ENCODE measurements around the gene SMTNL1. TPM values are rescaled to one million over a fixed set of nuclear protein-coding genes. Genes with fewer than 3 reads are reported as not detected.

Gene SMTNL1
- total RNA-seq, 4 donors from 2014 or later, result not detected

DNA sequence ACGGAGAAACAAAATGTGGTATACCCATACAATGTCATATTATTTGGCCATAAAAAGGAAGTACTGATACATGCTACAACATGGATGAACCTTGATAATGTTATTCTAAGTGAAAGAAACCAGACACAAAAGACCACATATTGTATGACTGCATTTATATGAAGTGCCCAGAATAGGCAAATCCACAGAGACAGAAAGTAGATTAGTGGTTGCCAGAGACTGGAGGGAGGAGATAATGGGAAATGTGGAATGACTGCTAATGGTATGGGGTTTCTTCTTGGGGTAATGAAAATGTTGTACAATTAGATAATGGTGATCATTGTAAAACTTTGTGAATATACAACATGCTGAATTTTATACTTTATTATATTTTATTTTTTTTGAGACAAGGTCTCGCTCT lies 16.3 kb upstream of the SMTNL1 start:
- Histone ChIP-seq H3K4me1 (peaks cover 0 to 3% (median under 1%) of the 10 kb centered on the region in 4 donors), H3K36me3 (no peaks in the 10 kb centered on the region), H3K27ac (no peak overlapping the region), H3K27me3 (no peaks in the 10 kb centered on the region), H3K4me3 (no peak overlapping the region), H3K9me3 (no peaks in the 10 kb centered on the region)
- 94 to 100% methylated on average over 1 to 2 of the region's 2 CpGs for WGBS, 2 donors (ENCODE audit: low coverage in 1 of 2)
- no peak for DNase-seq
- in situ Hi-C loops (cut with MboI; ENCODE audit: low pct_ligation_motif_present in 1 of 4, low pct_unique_long_range_greater_than_20kb in 1 of 4, low sequenced_read_pairs in 3 of 4) (loop anchor here in 1 of 4 donors (10.0 kb wide), 1 partner anchor 66 kb away; no protein-coding TSS in a partner anchor), intact Hi-C loops (cut with DNase I; ENCODE audit: low total_unique reads) (no loop called here)
- TF ChIP-seq POLR2A (IDR thresholded peaks at IDR 0.05) (no peak), POLR2AphosphoS5 (IDR thresholded peaks at IDR 0.05) (no peak), EP300 (IDR thresholded peaks at IDR 0.05; ENCODE audit: low read depth) (no peak)
- TF ChIP-seq, protein P1, sequence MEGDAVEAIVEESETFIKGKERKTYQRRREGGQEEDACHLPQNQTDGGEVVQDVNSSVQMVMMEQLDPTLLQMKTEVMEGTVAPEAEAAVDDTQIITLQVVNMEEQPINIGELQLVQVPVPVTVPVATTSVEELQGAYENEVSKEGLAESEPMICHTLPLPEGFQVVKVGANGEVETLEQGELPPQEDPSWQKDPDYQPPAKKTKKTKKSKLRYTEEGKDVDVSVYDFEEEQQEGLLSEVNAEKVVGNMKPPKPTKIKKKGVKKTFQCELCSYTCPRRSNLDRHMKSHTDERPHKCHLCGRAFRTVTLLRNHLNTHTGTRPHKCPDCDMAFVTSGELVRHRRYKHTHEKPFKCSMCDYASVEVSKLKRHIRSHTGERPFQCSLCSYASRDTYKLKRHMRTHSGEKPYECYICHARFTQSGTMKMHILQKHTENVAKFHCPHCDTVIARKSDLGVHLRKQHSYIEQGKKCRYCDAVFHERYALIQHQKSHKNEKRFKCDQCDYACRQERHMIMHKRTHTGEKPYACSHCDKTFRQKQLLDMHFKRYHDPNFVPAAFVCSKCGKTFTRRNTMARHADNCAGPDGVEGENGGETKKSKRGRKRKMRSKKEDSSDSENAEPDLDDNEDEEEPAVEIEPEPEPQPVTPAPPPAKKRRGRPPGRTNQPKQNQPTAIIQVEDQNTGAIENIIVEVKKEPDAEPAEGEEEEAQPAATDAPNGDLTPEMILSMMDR (IDR thresholded peaks at IDR 0.05), result no peak

GRCh38 chr11:57523419-57523818 lies 14.0 kb upstream of the SMTNL1 start:
- H3K27me3 ChIP-seq, result no peaks in the 10 kb centered on the region
- intact Hi-C loops (cut with DNase I; ENCODE audit: low total_unique reads) (loop anchor here (2.0 kb wide), 1 partner anchor 31 kb away; no protein-coding TSS in a partner anchor), in situ Hi-C loops (cut with MboI; ENCODE audit: low pct_ligation_motif_present in 1 of 4, low pct_unique_long_range_greater_than_20kb in 1 of 4, low sequenced_read_pairs in 3 of 4) (loop anchor here in 1 of 4 donors (10.0 kb wide), 1 partner anchor 69 kb away; no protein-coding TSS in a partner anchor)
- H3K27ac ChIP-seq, result no peak overlapping the region
- no peak overlapping the region for H3K4me3 ChIP-seq
- TF ChIP-seq POLR2AphosphoS5 (IDR thresholded peaks at IDR 0.05) (no peak), POLR2A (IDR thresholded peaks at IDR 0.05) (no peak), EP300 (IDR thresholded peaks at IDR 0.05; ENCODE audit: low read depth) (no peak)
- TF ChIP-seq, protein P1 (IDR thresholded peaks at IDR 0.05), result no peak
- H3K4me1 ChIP-seq, result no peaks in the 10 kb centered on the region
- no peaks in the 10 kb centered on the region for H3K9me3 ChIP-seq
- no peak for DNase-seq
- 93 to 100% methylated on average over 1 to 4 of the region's 4 CpGs for WGBS, 2 donors (ENCODE audit: low coverage in 1 of 2)
- H3K36me3 ChIP-seq, result no peaks in the 10 kb centered on the region

DNA sequence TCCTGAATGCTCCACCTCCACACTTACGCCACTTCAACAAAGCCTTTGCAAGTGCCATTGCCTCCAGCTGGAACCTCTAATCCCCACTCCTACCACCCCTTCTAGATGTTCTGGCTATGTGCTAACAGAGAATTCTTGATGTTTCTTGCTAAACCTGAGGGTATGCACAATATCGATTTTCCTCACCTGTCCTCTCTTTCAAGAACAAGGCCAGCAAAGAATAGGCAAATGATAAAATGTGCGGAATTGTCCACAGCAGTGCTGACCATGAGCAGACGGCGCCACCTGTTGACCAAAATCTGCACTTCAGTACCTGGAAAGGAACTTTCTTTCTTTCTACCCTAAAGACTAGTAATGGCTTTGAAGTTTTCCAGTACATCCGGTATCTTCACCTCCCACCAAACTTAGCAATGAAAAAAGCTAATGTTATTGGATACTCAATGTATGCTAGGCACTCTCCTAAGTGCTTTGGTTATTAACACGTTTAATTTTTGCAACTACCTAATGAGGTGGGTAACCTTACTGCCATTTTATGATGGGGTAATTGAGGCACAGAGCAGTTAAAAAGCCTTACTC lies 10.3 kb upstream of the SMTNL1 start:
- in situ Hi-C loops (cut with MboI; ENCODE audit: low pct_ligation_motif_present in 1 of 4, low pct_unique_long_range_greater_than_20kb in 1 of 4, low sequenced_read_pairs in 3 of 4) (loop anchor here in 2 of 4 donors (5.0 to 10.0 kb wide), 2 partner anchors 35 to 72 kb away; no protein-coding TSS in a partner anchor), intact Hi-C loops (cut with DNase I; ENCODE audit: low total_unique reads) (loop anchor here (2.0 kb wide), 1 partner anchor 70 kb away; no protein-coding TSS in a partner anchor)
- no peaks in the 10 kb centered on the region for H3K9me3 ChIP-seq
- TF ChIP-seq, protein P1 (IDR thresholded peaks at IDR 0.05), result peak; percentile 89 to 92 (median 91)
- TF ChIP-seq EP300 (IDR thresholded peaks at IDR 0.05; ENCODE audit: low read depth) (no peak), POLR2AphosphoS5 (IDR thresholded peaks at IDR 0.05) (no peak)
- no peak overlapping the region for H3K4me3 ChIP-seq
- WGBS, 2 donors (ENCODE audit: low coverage in 1 of 2), result 21 to 22% methylated on average over 6 to 7 of the region's 7 CpGs
- peaks cover 9 to 20% (median 13%) of the 10 kb centered on the region in 4 donors for H3K4me1 ChIP-seq
- no peaks in the 10 kb centered on the region for H3K36me3 ChIP-seq
- DNase-seq, result peak; percentile 78
- no peak overlapping the region for H3K27ac ChIP-seq
- H3K27me3 ChIP-seq, result no peaks in the 10 kb centered on the region

DNA sequence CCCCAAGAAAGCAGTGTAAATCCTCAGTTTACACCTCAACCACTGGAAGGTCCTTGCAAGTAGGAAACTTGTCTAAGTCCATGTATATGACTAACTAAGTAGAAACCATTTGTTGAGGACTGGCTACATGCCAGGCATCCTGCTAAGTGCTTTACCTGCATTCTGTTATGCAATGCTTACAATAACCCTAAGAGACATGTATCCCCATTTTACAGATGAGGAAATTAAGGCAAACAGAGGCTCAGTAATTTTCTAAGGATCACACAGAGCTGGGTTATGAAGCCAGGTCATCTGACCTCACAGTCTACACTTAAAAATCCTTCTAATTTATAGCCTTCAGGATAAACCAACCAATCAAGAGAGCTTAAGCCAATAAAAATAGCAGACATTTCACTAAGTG lies 8.4 kb upstream of the SMTNL1 start:
- Histone ChIP-seq H3K27me3 (no peaks in the 10 kb centered on the region), H3K36me3 (no peaks in the 10 kb centered on the region), H3K4me3 (no peak overlapping the region), H3K27ac (no peak overlapping the region), H3K9me3 (no peaks in the 10 kb centered on the region), H3K4me1 (peaks cover 9 to 20% (median 13%) of the 10 kb centered on the region in 4 donors)
- no peak for DNase-seq
- TF ChIP-seq POLR2AphosphoS5 (IDR thresholded peaks at IDR 0.05), result no peak
- TF ChIP-seq, protein P1 (IDR thresholded peaks at IDR 0.05), result no peak
- TF ChIP-seq POLR2A (IDR thresholded peaks at IDR 0.05), result no peak
- TF ChIP-seq EP300 (IDR thresholded peaks at IDR 0.05; ENCODE audit: low read depth), result no peak
- in situ Hi-C loops (cut with MboI; ENCODE audit: low pct_ligation_motif_present in 1 of 4, low pct_unique_long_range_greater_than_20kb in 1 of 4, low sequenced_read_pairs in 3 of 4), result loop anchor here in 2 of 4 donors (5.0 to 10.0 kb wide), 2 partner anchors 37 to 74 kb away; no protein-coding TSS in a partner anchor
- intact Hi-C loops (cut with DNase I; ENCODE audit: low total_unique reads), result no loop called here
